ENCODE measurements around the gene SNX22.

- no peak for TF ChIP-seq EZH2 (IDR thresholded peaks at IDR 0.05; ENCODE audit: borderline replicate concordance)
- no peak for TF ChIP-seq CTCF (IDR thresholded peaks at IDR 0.05; ENCODE audit: poor library complexity)
- TF ChIP-seq EZH2phosphoT487 (IDR thresholded peaks at IDR 0.05; ENCODE audit: low read depth, severe bottlenecking, unreplicated experiment) = no peak
Observed at GRCh38 chr15:64143276-64143675, 8.3 kb upstream of the SNX22 start.
